ENCODE results near the gene CYP4F22.
A peak's percentile ranks its signal among the peaks of the same experiment; 100 is the strongest.
"Not testable (repeated sequence)": the region's sequence is repeated elsewhere in the genome, so short reads cannot be mapped to it uniquely, and the experiment has no call there.

Gene CYP4F22

GRCh38 chr19:15508035-15508710, at the start of gene CYP4F22:
TSS of gene CYP4F22 (plus strand) at chr19:15508525. CDS start at chr19:15525337, 16,812 bp downstream.
- DNase-seq (ENCODE audit: low spot score), result no peak

- DNase-seq (ENCODE audit: low spot score), result no peak
Observed at GRCh38 chr19:15461694-15462093, 46.6 kb upstream of the CYP4F22 start.

- no peak for DNase-seq (ENCODE audit: low spot score)
Observed at GRCh38 chr19:15463861-15464371, 44.4 kb upstream of the CYP4F22 start.

DNA sequence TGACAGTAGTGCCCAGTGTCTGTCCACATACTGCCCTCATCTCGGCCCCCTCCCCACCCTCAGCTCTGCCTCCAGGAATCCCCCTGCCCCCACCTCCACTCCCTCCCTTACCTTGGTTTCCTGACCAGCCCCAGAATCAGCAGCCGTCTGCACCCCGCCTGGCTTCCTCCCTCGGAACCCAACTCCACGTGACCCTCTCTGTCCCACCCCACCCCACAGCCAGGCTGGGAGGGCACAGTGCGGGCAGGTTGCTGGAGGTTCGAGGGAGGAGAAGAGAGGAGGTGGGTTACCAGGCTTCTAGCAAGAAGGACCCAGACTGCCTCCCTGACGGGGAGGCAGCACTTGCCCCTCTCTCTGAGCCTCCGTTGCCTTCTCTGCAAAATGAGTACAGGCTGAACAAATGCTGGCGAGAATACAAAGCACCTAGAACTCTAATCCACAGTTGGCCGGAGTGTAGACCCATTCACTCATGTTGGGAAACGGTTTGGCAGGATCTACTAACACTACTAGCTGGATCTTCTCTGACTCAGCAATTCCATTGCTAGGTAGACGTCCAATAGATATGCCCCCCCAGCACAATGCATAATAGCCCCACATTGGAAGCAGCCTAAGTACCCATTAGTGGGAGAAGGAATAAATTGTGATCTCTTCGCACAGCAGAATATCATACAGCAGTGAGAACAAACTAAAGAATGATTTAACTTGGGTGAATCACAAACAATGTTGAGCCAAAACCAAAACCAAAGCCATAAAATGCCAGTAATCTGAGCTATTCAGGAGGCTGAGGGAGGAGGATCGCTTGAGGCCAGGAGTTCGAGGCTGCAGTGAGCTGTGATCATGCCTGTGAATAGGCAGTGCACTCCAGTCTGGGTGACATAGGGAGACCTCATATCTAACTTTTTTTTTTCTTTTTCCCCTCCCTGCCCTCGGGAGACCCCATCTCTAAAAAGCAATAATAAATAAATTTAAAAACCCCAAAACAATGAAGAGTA, 43.6 kb upstream of the CYP4F22 start, which contains the start of gene RASAL3:
TSS of gene RASAL3 (minus strand) at position 151 of the 992 bp plus-strand sequence. CDS start 186 bp downstream, outside the sequence.
- no peak for DNase-seq (ENCODE audit: low spot score)

- peak; percentile 79 for DNase-seq (ENCODE audit: low spot score)
Observed at GRCh38 chr19:15466851-15467733, 41.2 kb upstream of the CYP4F22 start.

GRCh38 chr19:15467734-15468214, 40.6 kb upstream of the CYP4F22 start:
- no peak for DNase-seq (ENCODE audit: low spot score)

DNA sequence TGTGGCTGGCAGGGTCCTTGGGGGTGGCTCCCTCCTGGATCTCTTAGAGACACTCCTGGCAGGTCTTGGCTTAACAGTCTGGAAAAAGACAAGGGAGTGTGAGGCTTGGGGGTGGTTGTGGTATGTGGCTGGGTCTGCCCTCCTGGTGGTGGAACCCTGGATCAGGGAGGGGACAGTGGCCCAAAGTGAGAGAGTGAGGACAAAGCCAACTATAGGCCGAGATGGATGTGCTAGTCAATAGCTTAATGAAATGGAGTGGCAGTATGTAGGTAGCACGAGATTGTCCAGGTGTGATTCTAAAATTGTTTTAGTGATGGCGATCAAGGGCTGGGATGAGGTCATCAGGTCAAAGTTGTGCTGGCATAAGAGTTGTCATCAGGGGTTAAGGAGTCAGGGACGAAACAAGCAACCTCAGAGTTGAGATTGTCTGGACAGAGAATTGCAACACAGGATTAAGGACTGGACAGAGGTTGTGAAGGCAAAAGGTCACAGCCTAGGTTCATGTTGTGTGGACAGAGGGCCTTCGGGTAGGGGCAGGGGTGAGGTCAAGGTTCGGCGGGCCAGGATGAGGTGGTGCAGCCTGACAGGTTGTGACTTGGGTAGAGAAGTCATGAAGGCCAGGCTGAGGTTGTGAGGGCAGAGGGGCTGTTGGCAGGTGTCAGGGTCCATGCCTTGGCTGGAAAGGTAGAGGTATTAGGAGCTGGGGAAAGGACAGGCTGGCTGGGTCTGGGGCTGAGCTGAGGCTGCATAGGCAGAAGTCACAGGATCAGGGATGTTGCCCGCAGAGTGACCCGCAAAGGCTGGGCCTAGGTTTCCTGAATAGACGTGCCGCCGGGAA, 39.4 kb upstream of the CYP4F22 start:
- no peak for DNase-seq (ENCODE audit: low spot score)

DNA sequence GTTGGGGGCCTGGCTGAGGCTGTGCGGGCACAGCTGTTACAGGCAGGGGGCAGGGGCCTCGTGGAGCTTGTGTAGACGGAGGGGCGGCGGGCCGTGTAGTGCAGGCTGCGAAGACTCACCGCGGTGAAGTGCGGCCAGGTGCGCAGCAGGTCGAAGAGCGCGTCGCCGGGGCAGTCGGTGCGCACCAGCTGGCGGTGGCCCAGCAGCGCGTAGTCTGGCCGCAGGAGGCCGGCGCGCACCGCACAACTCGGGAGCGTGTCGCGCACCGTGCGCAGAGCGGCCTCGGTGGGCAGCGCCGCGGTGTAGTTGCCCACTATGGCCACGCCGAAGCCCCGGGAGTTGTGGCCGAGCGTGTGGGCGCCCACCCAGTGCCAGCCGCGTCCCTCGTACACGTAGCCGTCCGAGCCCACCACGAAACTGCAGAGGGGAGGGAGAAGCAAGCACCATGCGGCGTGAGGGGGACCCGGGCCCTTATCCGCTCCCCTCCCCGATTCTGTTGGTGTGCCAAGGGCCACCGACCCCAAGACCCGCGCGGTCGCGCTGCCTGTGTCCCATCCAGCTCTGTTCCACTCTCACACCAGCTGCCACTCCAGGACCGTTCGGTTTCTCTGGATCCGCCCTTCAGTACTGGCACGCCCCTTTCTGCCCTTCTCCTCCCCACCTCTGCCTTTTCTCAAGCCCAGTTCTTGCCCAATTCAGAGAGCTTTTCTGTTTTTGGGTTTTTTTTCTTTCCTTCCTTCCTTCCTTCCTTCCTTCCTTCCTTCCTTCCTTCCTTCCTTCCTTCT, 38.6 kb upstream of the CYP4F22 start:
- DNase-seq (ENCODE audit: low spot score), result no peak

- DNase-seq (ENCODE audit: low spot score), result no peak
Observed at GRCh38 chr19:15471639-15472101, 36.7 kb upstream of the CYP4F22 start.

DNA sequence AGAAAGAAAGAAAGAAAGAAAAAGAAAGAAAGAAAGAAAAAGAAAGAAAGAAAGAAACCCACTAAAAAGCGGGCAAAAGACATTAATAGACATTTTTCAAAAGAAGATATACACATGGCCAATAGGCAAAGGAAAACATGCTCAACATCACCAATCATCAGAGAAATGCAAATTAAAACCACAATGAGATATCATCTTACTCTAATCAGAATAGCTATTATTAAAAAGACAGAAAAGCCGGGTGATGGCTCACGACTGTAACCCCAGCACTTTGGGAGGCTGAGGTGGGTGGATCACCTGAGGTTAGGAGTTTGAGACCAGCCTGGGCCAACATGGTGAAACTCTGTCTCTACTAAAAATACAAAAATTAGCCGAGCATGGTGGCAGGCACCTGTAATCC, 34.5 kb upstream of the CYP4F22 start:
- not testable (repeated sequence) for DNase-seq (ENCODE audit: low spot score)

DNA sequence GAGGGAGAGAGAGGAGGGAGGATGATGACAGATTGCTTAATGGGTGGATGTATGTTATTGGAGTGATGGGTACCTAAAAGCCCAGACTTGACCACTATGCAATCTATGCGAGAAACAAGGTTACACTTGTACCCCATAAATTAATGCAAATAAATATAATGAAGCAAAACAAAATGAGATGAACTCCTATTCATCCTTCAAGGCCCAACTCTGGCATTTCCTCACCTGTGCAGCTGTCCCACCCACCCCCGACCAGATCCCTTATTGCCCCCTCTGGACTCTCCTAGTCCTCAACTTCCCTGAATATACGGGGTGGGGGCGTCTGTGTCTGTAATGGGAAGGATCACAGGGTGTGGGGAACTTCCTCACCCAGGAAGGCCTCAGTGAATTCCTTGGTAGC, 33.2 kb upstream of the CYP4F22 start:
- no peak for DNase-seq (ENCODE audit: low spot score)

DNA sequence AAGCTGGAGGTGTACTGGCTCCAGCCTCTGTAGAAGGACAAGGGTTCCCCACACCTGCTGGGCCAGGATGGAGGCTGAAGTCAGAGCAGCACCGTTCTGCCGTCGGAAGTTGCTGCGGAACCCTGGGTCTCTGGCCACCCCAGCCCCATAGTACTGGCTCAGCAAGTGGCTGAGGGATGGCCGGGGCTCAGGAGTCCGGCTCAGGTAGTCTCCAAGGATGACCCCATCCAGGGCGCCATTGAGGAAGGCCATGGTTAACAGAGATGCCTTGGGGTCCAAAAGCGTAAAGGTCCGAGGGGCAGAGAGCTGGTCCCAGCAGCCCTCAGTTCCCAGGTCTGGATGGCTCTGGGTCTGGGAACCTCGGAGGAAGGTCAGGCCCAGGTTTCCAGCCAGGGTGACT, 32.7 kb upstream of the CYP4F22 start:
- no peak for DNase-seq (ENCODE audit: low spot score)

GRCh38 chr19:15476325-15476724, 32.0 kb upstream of the CYP4F22 start:
- DNase-seq (ENCODE audit: low spot score), result no peak

GRCh38 chr19:15479391-15480345, 28.7 kb upstream of the CYP4F22 start, which contains the start of gene PGLYRP2:
TSS of gene PGLYRP2 (minus strand) at chr19:15479501. CDS start at chr19:15479371, 130 bp downstream.
- no peak for DNase-seq (ENCODE audit: low spot score)

DNA sequence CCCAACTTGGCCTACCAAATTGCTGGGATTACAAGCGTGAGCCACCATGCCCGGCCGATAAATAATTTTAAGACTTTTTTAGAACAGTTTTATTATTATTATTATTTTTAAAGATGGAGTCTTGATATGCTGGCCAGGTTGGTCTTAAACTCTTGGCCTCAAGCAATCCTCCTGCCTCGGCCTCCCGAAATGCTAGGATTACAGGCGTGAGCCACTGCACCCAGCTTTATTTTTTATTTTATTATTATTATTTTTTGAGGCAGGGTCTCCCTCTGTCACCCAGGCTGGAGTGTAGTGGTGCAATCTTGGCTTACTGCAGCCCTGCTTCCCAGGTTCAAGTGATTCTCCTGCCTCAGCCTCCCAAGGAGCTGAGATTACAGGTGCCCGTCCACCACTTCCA, 27.3 kb upstream of the CYP4F22 start:
- not testable (repeated sequence) for DNase-seq (ENCODE audit: low spot score)

- not testable (repeated sequence) for DNase-seq (ENCODE audit: low spot score)
Observed at GRCh38 chr19:15485768-15486167, 22.6 kb upstream of the CYP4F22 start.

DNA sequence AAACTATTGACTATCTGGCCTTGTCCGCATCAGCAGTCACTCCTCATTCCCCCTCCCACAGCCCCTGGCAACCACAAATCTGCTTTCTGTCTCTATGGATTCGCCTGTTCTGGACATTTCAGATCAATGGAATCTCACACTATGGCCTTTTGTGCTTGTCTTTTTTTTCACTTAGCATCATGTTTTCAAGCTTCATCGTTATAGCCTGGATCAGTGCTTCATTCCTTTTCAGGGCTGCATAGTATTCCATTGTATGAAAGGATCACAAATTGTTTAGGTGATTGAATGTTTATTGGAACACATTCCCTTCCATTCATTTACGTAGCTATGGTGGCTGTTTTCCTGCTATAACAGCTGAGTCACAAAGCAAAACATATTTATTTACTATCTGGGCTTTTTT, 21.3 kb upstream of the CYP4F22 start:
- no peak for DNase-seq (ENCODE audit: low spot score)

DNA sequence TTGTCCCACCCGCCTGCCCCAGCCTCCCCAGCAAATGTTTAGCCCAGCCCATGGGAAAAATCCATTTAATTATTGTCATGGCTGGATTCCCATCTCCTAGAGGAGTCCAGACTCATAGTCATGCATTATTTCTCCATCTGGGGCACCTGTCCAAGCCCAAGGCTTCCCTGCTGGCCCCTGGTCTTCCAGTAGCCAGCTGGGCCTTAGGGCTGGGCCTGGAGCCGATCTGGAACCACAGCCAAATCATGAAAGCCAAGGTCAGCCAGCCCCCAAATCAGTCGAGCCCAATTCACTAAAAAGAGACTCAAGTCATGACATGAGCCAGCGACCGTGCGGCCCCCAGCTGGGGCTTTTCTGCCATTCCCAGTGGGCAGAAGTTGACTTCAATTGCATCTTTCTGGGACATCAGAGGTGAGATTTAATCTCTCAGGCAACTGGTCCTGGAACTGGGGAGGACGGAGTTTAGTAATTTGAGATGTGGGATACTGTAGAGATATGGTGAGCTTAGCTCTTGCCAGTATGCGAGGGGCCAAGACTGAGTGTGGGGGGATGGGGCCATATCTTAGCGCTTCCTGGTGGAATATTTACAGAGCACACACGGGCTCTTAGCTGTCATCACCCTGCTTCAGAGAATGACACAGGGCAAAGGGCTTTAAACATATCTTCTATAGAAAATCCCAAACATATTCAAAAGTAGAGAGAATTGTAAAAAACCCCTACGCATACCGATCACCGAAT, 19.7 kb upstream of the CYP4F22 start:
- no peak for DNase-seq (ENCODE audit: low spot score)

Data from RKO (cell line).